Measurements from ENCODE around the gene XKR3. TPM values are rescaled to one million over a fixed set of nuclear protein-coding genes. Genes with fewer than 3 reads are reported as not detected.
"Not testable (repeated sequence)": the region's sequence is repeated elsewhere in the genome, so short reads cannot be mapped to it uniquely, and the experiment has no call there.

XKR3 gene
- total RNA-seq, 1 donor: not detected

GRCh38 chr22:16777284-16777924, 47.8 kb downstream of the XKR3 start:
- no peak overlapping the region for H3K4me3 ChIP-seq (ENCODE audit: low read depth, low read length)

GRCh38 chr22:16776080-16776479, 49.1 kb downstream of the XKR3 start:
- TF ChIP-seq CTCF (IDR thresholded peaks at IDR 0.05; ENCODE audit: insufficient read depth, low read depth, low read length): no peak
- no peak for DNase-seq (ENCODE audit: low read depth)
- no peak overlapping the region for H3K4me3 ChIP-seq (ENCODE audit: low read depth, low read length)

More at GRCh38 chr22:16777284-16777924, 47.8 kb downstream of the XKR3 start:
- no peak for DNase-seq (ENCODE audit: low read depth)
- TF ChIP-seq CTCF (IDR thresholded peaks at IDR 0.05; ENCODE audit: insufficient read depth, low read depth, low read length): no peak

GRCh38 chr22:16774911-16775500, 50.2 kb downstream of the XKR3 start:
- TF ChIP-seq CTCF (IDR thresholded peaks at IDR 0.05; ENCODE audit: insufficient read depth, low read depth, low read length): no peak
- H3K4me3 ChIP-seq (ENCODE audit: low read depth, low read length): no peak overlapping the region
- no peak for DNase-seq (ENCODE audit: low read depth)

- DNase-seq (ENCODE audit: low read depth); H3K4me3 ChIP-seq (ENCODE audit: low read depth, low read length): not testable (repeated sequence)
Measured at GRCh38 chr22:16771569-16771968, 53.6 kb downstream of the XKR3 start.

- H3K4me3 ChIP-seq (ENCODE audit: low read depth, low read length); DNase-seq (ENCODE audit: low read depth): not testable (repeated sequence)
Measured at GRCh38 chr22:16767927-16768326, 57.3 kb downstream of the XKR3 start.

- not testable (repeated sequence) for DNase-seq (ENCODE audit: low read depth); H3K4me3 ChIP-seq (ENCODE audit: low read depth, low read length)
Measured at GRCh38 chr22:16762224-16762623, 63.0 kb downstream of the XKR3 start.

- DNase-seq (ENCODE audit: low read depth): not testable (repeated sequence)
Measured at GRCh38 chr22:16760416-16760815, 64.8 kb downstream of the XKR3 start.

GRCh38 chr22:16749282-16749681, 75.9 kb downstream of the XKR3 start:
- not testable (repeated sequence) for H3K4me3 ChIP-seq (ENCODE audit: low read depth, low read length); DNase-seq (ENCODE audit: low read depth)

More at GRCh38 chr22:16760416-16760815, 64.8 kb downstream of the XKR3 start:
- H3K4me3 ChIP-seq (ENCODE audit: low read depth, low read length): not testable (repeated sequence)

GRCh38 chr22:16748160-16748929, 76.9 kb downstream of the XKR3 start:
- not testable (repeated sequence) for H3K4me3 ChIP-seq (ENCODE audit: low read depth, low read length); DNase-seq (ENCODE audit: low read depth)

GRCh38 chr22:16747266-16748159, 77.7 kb downstream of the XKR3 start:
- H3K4me3 ChIP-seq (ENCODE audit: low read depth, low read length); DNase-seq (ENCODE audit: low read depth): not testable (repeated sequence)

- DNase-seq (ENCODE audit: low read depth); H3K4me3 ChIP-seq (ENCODE audit: low read depth, low read length): not testable (repeated sequence)
Measured at GRCh38 chr22:16734271-16734670, 90.9 kb downstream of the XKR3 start.
